Parathyroid adenoma (tissue), 2 donors: ENCODE data around the gene CKAP2L.

Experiments used
- H2AFZ ChIP-seq: fragments of 300-600 bp; sonication (generic); one replicate; pipeline ENCODE4 v1.7.0; 2017; ENCODE audit warnings: antibody characterized with exemption, mild to moderate bottlenecking
- H3K27ac ChIP-seq: fragments of 300-600 bp; sonication (generic); one replicate; pipeline ENCODE4 v1.7.0; 2017
- H3K27me3 ChIP-seq: fragments of 300-600 bp; sonication (generic); one replicate; pipeline ENCODE4 v1.7.0; 2017; ENCODE audit warnings: low read length; ENCODE audit not compliant: control insufficient read depth, insufficient read depth
- H3K36me3 ChIP-seq: fragments of 300-600 bp; sonication (generic); one replicate; pipeline ENCODE4 v1.7.0; 2017; ENCODE audit warnings: low read length; ENCODE audit not compliant: control insufficient read depth, insufficient read depth
- H3K4me1 ChIP-seq: fragments of 300-600 bp; sonication (generic); one replicate; pipeline ENCODE4 v1.7.0; 2017; ENCODE audit warnings: control low read depth
- H3K4me2 ChIP-seq: fragments of 300-600 bp; sonication (generic); one replicate; pipeline ENCODE4 v1.7.0; 2017; ENCODE audit warnings: low read length
- H3K4me3 ChIP-seq: fragments of 300-600 bp; sonication (generic); one replicate; pipeline ENCODE4 v1.7.0; 2017; ENCODE audit warnings: low read depth, low read length
- H3K79me2 ChIP-seq: fragments of 300-600 bp; sonication (generic); one replicate; pipeline ENCODE4 v1.7.0; 2017; ENCODE audit warnings: control low read depth
- H3K9ac ChIP-seq: fragments of 300-600 bp; sonication (generic); one replicate; pipeline ENCODE4 v1.7.0; 2017; ENCODE audit warnings: mild to moderate bottlenecking
- H3K9me3 ChIP-seq: fragments of 300-600 bp; sonication (generic); one replicate; pipeline ENCODE4 v1.7.0; 2017; ENCODE audit warnings: low read length; ENCODE audit not compliant: control insufficient read depth
- TF ChIP-seq, protein P1 (sequence below): fragments of 300-600 bp; sonication (generic); IDR thresholded peaks from one replicate; pipeline ENCODE4 v1.7.0; 2017; ENCODE audit warnings: antibody characterized with exemption, mild to moderate bottlenecking
- donor health status: primary hyperparathyroidism.

Gene CKAP2L

GRCh38 chr2:112756207-112756606, 8.2 kb downstream of the CKAP2L start:
- TF ChIP-seq, protein P1, sequence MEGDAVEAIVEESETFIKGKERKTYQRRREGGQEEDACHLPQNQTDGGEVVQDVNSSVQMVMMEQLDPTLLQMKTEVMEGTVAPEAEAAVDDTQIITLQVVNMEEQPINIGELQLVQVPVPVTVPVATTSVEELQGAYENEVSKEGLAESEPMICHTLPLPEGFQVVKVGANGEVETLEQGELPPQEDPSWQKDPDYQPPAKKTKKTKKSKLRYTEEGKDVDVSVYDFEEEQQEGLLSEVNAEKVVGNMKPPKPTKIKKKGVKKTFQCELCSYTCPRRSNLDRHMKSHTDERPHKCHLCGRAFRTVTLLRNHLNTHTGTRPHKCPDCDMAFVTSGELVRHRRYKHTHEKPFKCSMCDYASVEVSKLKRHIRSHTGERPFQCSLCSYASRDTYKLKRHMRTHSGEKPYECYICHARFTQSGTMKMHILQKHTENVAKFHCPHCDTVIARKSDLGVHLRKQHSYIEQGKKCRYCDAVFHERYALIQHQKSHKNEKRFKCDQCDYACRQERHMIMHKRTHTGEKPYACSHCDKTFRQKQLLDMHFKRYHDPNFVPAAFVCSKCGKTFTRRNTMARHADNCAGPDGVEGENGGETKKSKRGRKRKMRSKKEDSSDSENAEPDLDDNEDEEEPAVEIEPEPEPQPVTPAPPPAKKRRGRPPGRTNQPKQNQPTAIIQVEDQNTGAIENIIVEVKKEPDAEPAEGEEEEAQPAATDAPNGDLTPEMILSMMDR = no peak
- Histone ChIP-seq H3K4me1 (no peaks in the 10 kb centered on the region), H3K27me3 (no peaks in the 10 kb centered on the region), H3K9ac (no peak overlapping the region), H2AFZ (no peak overlapping the region), H3K4me2 (no peak overlapping the region), H3K9me3 (no peaks in the 10 kb centered on the region), H3K4me3 (no peak overlapping the region), H3K36me3 (no peaks in the 10 kb centered on the region), H3K27ac (no peak overlapping the region), H3K79me2 (no peaks in the 10 kb centered on the region)

DNA sequence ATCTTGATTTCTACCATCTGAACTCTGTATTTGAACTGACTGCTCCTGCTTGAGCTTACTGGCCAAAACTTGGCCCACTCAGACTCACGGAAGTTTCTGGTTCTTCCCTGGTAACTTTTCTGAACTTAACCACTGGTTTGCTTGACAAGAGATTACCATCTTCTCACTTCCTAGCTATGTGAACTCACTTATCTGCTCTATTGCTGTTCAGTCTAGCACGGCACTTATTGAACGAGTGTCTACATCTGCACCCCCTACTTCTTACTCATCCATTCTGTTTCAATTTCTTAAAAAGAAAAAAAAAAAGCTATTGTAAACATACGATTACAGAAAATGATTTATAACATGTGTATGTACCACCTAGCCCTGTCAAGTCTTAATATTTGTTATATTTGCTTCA, 9.0 kb downstream of the CKAP2L start:
- Histone ChIP-seq H3K27me3 (no peaks in the 10 kb centered on the region), H3K79me2 (no peaks in the 10 kb centered on the region), H3K9me3 (no peaks in the 10 kb centered on the region), H3K36me3 (no peaks in the 10 kb centered on the region), H3K9ac (no peak overlapping the region), H3K27ac (no peak overlapping the region), H3K4me2 (no peak overlapping the region), H2AFZ (no peak overlapping the region), H3K4me3 (no peak overlapping the region), H3K4me1 (no peaks in the 10 kb centered on the region)
- TF ChIP-seq, protein P1 = no peak

DNA sequence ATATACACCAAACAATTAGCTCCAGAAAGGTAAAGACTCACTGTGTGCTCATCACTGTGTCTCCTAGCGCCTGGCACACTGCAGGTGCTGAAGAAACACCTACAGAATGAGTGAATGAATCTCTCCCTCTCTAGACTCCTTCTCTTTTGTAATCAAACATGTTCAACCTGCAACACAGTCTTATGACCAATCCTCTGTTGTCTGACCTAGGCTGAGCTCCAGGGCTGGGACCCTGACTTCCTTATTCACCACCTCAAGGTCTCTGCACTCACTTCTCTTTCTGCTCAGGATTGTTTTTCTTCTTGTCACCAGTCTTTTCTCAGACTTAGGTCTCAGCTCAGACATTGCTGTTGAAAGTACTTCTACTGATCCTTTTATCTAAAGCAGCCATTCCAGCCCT, 9.8 kb downstream of the CKAP2L start:
- no peaks in the 10 kb centered on the region for H3K4me1 ChIP-seq
- no peak overlapping the region for H3K27ac ChIP-seq

DNA sequence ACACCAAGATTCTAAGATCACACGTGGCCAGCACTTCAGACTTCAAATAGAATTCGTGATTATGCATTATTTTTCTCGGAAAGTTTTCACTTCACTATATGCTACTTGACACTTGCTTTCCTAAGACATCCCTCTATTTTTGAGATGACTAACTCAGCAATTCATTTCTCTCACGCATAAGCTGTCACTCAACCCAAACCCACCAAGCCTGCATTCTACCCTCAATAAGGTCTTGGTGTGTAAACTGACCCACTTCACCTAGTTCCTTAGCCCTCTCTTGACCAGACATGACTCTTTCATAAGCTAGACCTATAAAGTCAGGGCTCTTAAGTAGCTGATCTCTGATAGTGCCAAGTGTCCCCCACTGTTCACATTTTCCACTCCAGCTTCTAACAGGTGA, 11.7 kb downstream of the CKAP2L start:
- Histone ChIP-seq H3K79me2 (no peaks in the 10 kb centered on the region), H3K27me3 (no peaks in the 10 kb centered on the region), H3K4me1 (no peaks in the 10 kb centered on the region), H3K4me3 (no peak overlapping the region), H3K9me3 (no peaks in the 10 kb centered on the region), H3K9ac (no peak overlapping the region), H2AFZ (no peak overlapping the region), H3K27ac (no peak overlapping the region), H3K4me2 (no peak overlapping the region), H3K36me3 (no peaks in the 10 kb centered on the region)
- TF ChIP-seq, protein P1 = no peak

More for the DNA sequence above, 9.8 kb downstream of the CKAP2L start:
- Histone ChIP-seq H3K9ac (no peak overlapping the region), H3K4me3 (no peak overlapping the region), H3K79me2 (no peaks in the 10 kb centered on the region), H3K4me2 (no peak overlapping the region), H3K36me3 (no peaks in the 10 kb centered on the region), H3K27me3 (no peaks in the 10 kb centered on the region), H2AFZ (no peak overlapping the region), H3K9me3 (no peaks in the 10 kb centered on the region)
- TF ChIP-seq, protein P1 = no peak

DNA sequence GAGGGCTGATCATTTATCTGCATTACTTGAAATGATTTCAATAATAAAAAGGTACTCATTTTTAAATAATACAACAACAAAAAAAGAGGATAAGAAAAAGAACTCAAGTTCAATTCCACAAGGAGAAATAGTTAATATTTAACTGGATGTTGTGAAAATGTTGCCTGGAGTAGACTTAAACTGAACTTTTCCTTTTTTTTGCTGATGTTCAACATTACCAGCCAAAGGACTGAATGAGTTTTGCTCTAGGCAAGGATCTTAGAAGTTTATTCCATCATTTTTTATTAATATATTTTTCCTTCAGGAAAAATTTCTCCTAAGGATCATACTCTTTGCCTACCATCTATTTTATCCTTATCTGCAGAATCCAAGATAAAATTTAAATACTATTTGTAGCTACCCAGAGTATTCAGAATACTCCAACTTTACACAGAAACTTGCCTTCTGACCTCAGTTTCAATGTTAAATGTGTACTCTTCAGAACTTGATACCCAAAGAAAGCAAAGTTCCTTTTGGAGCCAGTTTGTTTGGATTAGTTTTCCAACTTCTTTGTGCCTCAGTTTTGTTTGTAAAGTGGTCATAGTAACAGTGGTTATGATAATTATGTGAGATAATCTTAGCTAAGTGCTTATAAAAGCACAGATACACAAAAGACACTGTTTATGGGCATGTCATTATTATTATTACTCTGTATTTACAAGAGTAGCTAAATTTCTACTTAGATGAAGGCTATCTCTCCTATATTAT, 12.8 kb downstream of the CKAP2L start:
- H2AFZ ChIP-seq = no peak overlapping the region
- H3K9ac ChIP-seq = no peak overlapping the region
- no peaks in the 10 kb centered on the region for H3K9me3 ChIP-seq
- H3K4me3 ChIP-seq = no peak overlapping the region
- H3K4me2 ChIP-seq = no peak overlapping the region
- H3K4me1 ChIP-seq = no peaks in the 10 kb centered on the region
- H3K27me3 ChIP-seq = no peaks in the 10 kb centered on the region
- TF ChIP-seq, protein P1 = no peak
- no peak overlapping the region for H3K27ac ChIP-seq
- no peaks in the 10 kb centered on the region for H3K36me3 ChIP-seq
- H3K79me2 ChIP-seq = no peaks in the 10 kb centered on the region
